GM21423 (cell line): ENCODE measurements around the gene FAM151A.
"Not testable (repeated sequence)": the region's sequence is repeated elsewhere in the genome, so short reads cannot be mapped to it uniquely, and the experiment has no call there.

Experiments
- ATAC-seq: cut with Tn5 transposase; IDR thresholded peaks from one replicate; pipeline ENCODE4 v1.9.1; 2021; ENCODE audit warnings: mild to moderate bottlenecking, moderate library complexity; ENCODE audit not compliant: unreplicated experiment

FAM151A gene

GRCh38 chr1:54636461-54637446 is 13.4 kb upstream of the FAM151A start:
- ATAC-seq: not testable (repeated sequence)

- ATAC-seq: not testable (repeated sequence)
Observed at GRCh38 chr1:54635804-54636203, 12.5 kb upstream of the FAM151A start.

- ATAC-seq: no peak
Observed at GRCh38 chr1:54627196-54627595, 3.9 kb upstream of the FAM151A start.

- no peak for ATAC-seq
Observed at GRCh38 chr1:54624466-54625464, 1.4 kb upstream of the FAM151A start.

- ATAC-seq: no peak
Observed at GRCh38 chr1:54619749-54620148, 3.6 kb downstream of the FAM151A start.

- ATAC-seq: no peak
Observed at GRCh38 chr1:54615531-54616279, 7.6 kb downstream of the FAM151A start.

- ATAC-seq: no peak
Observed at GRCh38 chr1:54614563-54614962, 8.8 kb downstream of the FAM151A start.

GRCh38 chr1:54614024-54614423 is 9.3 kb downstream of the FAM151A start:
- no peak for ATAC-seq

GRCh38 chr1:54611621-54612020 is 11.7 kb downstream of the FAM151A start:
- no peak for ATAC-seq

- ATAC-seq: no peak
Observed at GRCh38 chr1:54610601-54611580, 12.4 kb downstream of the FAM151A start.

- no peak for ATAC-seq
Observed at GRCh38 chr1:54610048-54610447, 13.3 kb downstream of the FAM151A start.

- ATAC-seq: no peak
Observed at GRCh38 chr1:54609301-54609921, 13.9 kb downstream of the FAM151A start.

- ATAC-seq: no peak
Observed at GRCh38 chr1:54608566-54609230, 14.6 kb downstream of the FAM151A start.

- ATAC-seq: no peak
Observed at GRCh38 chr1:54607821-54608565, 15.3 kb downstream of the FAM151A start.

- no peak for ATAC-seq
Observed at GRCh38 chr1:54606990-54607325, 16.4 kb downstream of the FAM151A start.

GRCh38 chr1:54606096-54606989 is 17.0 kb downstream of the FAM151A start:
- ATAC-seq: no peak
